ENCODE data around the gene PTPN21. TPM values are rescaled to one million over a fixed set of nuclear protein-coding genes. Genes with fewer than 3 reads are reported as not detected.

PTPN21 gene
- polyA plus RNA-seq, 2 of the 4 experiments (the other 2 are of a cell fraction): 6.5 to 8.3 TPM

GRCh38 chr14:88454886-88455285, 99.9 kb downstream of the PTPN21 start:
- ChIA-PET POLR2A (no interaction called here), CTCF (interaction anchor here (1.0 kb wide), 1 partner anchor 441 kb away, joined by 4 read pairs; no protein-coding TSS in a partner anchor)
- H3K9me3 ChIP-seq: no peaks in the 10 kb centered on the region
- no peak overlapping the region for H3K27ac ChIP-seq
- H3K4me1 ChIP-seq: no peaks in the 10 kb centered on the region
- DNase-seq (ENCODE audit: low read depth in 1 of 2, low spot score in 1 of 2) (no peak), FAIRE-seq (no peak), ATAC-seq (no peak)
- H3K4me3 ChIP-seq: no peak overlapping the region
- WGBS (ENCODE audit: missing lambda C conversion rate): 68% methylated on average over 2 of the region's 2 CpGs
- H3K4me2 ChIP-seq: no peak overlapping the region
- TF ChIP-seq RARB (CRISPR knock-in tag; IDR thresholded peaks at IDR 0.05) (no peak), NPAS2 (CRISPR knock-in tag; IDR thresholded peaks at IDR 0.05; ENCODE audit: borderline replicate concordance) (no peak), PHF8 (IDR thresholded peaks at IDR 0.05; ENCODE audit: borderline replicate concordance, low read depth) (no peak), HEYL (CRISPR knock-in tag; IDR thresholded peaks at IDR 0.05) (no peak), KDM1A (IDR thresholded peaks at IDR 0.05; ENCODE audit: low read depth) (no peak), NFE2L2 (conservative IDR thresholded peaks at IDR 0.05; ENCODE audit: low read length) (no peak), MAFK (IDR thresholded peaks at IDR 0.05; ENCODE audit: partially characterized antibody) (no peak), MAX (IDR thresholded peaks at IDR 0.05) (no peak), HOXB13 (CRISPR knock-in tag; IDR thresholded peaks at IDR 0.05; ENCODE audit: low read depth) (no peak), HMGXB4 (CRISPR knock-in tag; IDR thresholded peaks at IDR 0.05; ENCODE audit: borderline replicate concordance) (no peak), RAD21 (conservative IDR thresholded peaks at IDR 0.05 in 1 of 2, IDR thresholded peaks at IDR 0.05 in 1 of 2) (no peak), CEBPB (IDR thresholded peaks at IDR 0.05) (no peak), JUN (IDR thresholded peaks at IDR 0.05) (no peak), ELK1 (IDR thresholded peaks at IDR 0.05; ENCODE audit: low read depth, low read length) (no peak), ZFP36 (IDR thresholded peaks at IDR 0.05; ENCODE audit: borderline replicate concordance, partially characterized antibody) (no peak), BCL3 (IDR thresholded peaks at IDR 0.05) (no peak)

GRCh38 chr14:88452231-88452630, 102.6 kb downstream of the PTPN21 start:
- no peak overlapping the region for H3K4me3 ChIP-seq
- ChIA-PET POLR2A (no interaction called here), CTCF (no interaction called here)
- WGBS (ENCODE audit: missing lambda C conversion rate): 74% methylated on average over 4 of the region's 4 CpGs
- DNase-seq (ENCODE audit: low read depth in 1 of 2, low spot score in 1 of 2) (peak in 1 of 2 experiments; percentile 10), FAIRE-seq (no peak), ATAC-seq (no peak)
- no peaks in the 10 kb centered on the region for H3K4me1 ChIP-seq
- TF ChIP-seq TFCP2L1 (CRISPR knock-in tag; IDR thresholded peaks at IDR 0.05): no peak
- TF ChIP-seq HOXB13 (CRISPR knock-in tag; IDR thresholded peaks at IDR 0.05; ENCODE audit: low read depth): no peak
- no peak for TF ChIP-seq EHMT2 (IDR thresholded peaks at IDR 0.05; ENCODE audit: low read depth)
- TF ChIP-seq POLR2A (IDR thresholded peaks at IDR 0.05; ENCODE audit: low read length): no peak
- no peak for TF ChIP-seq MAZ (IDR thresholded peaks at IDR 0.05; ENCODE audit: borderline replicate concordance, low read depth, low read length)
- TF ChIP-seq KDM5A (IDR thresholded peaks at IDR 0.05): no peak
- no peak for TF ChIP-seq CBX2 (IDR thresholded peaks at IDR 0.05; ENCODE audit: borderline replicate concordance, low read depth)
- no peak for TF ChIP-seq MAX (IDR thresholded peaks at IDR 0.05)
- TF ChIP-seq CTCF (IDR thresholded peaks at IDR 0.05): no peak
- no peak for TF ChIP-seq EHF (CRISPR knock-in tag; IDR thresholded peaks at IDR 0.05)
- TF ChIP-seq KDM1A (IDR thresholded peaks at IDR 0.05; ENCODE audit: low read depth): no peak
- no peak for TF ChIP-seq HMGXB4 (CRISPR knock-in tag; IDR thresholded peaks at IDR 0.05; ENCODE audit: borderline replicate concordance)
- H3K9me3 ChIP-seq: no peaks in the 10 kb centered on the region
- H3K4me2 ChIP-seq: no peak overlapping the region
- no peak overlapping the region for H3K27ac ChIP-seq
